Keratinocyte (primary cell): ENCODE results near the gene KRT81.

Experiments
- CTCF ChIP-seq, 3 experiments: IDR thresholded peaks in 1 of 3; conservative IDR thresholded peaks in 1 of 3; optimal IDR thresholded peaks in 1 of 3; 2 replicates in 2 of 3; 3 replicates in 1 of 3; pipeline versions ENCODE3 to v1.5.1; 2011; ENCODE audit warnings: low read length in 3 of 3, mild to moderate bottlenecking in 3 of 3, moderate library complexity in 2 of 3, control low read depth in 1 of 3, inconsistent platforms in 1 of 3; ENCODE audit not compliant: insufficient read depth in 2 of 3; ENCODE audit errors: extremely low read depth in 1 of 3
- EZH2 ChIP-seq: IDR thresholded peaks from one replicate; pipeline ENCODE4 v1.6.1; 2012; ENCODE audit warnings: inconsistent platforms, mild to moderate bottlenecking, low read length, moderate library complexity

- TF ChIP-seq CTCF (optimal IDR thresholded peaks at IDR 0.05 in 1 of 3, IDR thresholded peaks at IDR 0.05 in 1 of 3, conservative IDR thresholded peaks at IDR 0.05 in 1 of 3; ENCODE audit: extremely low read depth in 1 of 3, insufficient read depth in 2 of 3, low read length in 3 of 3) (no peak), EZH2 (no peak)
These were observed 50.0 kb downstream of the KRT81 start for GRCh38 chr12:52241205-52241842.
